ENCODE data around the gene DRC1. TPM values are rescaled to one million over a fixed set of nuclear protein-coding genes. Genes with fewer than 3 reads are reported as not detected.

The DRC1 gene
- polyA plus RNA-seq, 1 of the 3 experiments (the other 2 are of a cell fraction) = 0.18 TPM

DNA sequence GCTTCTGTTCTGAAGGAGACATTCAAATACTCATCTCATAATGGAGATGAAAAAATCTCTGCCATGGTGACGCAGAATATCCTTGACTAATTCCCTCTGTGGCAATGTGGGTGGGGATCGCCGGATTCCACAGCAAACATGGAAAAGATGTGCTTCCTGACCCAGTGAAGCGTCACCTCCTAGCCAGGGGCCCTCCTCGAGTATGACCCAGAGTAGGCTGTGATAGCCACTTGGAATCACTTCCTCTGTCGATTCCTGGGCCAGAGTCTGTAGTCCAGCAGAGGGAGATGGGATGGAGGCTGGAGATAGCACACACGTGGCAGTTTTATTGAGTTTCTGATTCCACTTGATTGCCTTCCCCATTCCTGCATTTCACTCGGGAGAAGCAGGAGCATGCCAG, 36.8 kb downstream of the DRC1 start:
- TF ChIP-seq, protein P1, sequence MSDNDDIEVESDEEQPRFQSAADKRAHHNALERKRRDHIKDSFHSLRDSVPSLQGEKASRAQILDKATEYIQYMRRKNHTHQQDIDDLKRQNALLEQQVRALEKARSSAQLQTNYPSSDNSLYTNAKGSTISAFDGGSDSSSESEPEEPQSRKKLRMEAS (IDR thresholded peaks at IDR 0.05; ENCODE audit: low read depth) = no peak
- TF ChIP-seq GATA2 (CRISPR knock-in tag; IDR thresholded peaks at IDR 0.05) = no peak
- TF ChIP-seq RXRA (IDR thresholded peaks at IDR 0.05; ENCODE audit: borderline replicate concordance, low read depth) = no peak
- TF ChIP-seq, protein P2, sequence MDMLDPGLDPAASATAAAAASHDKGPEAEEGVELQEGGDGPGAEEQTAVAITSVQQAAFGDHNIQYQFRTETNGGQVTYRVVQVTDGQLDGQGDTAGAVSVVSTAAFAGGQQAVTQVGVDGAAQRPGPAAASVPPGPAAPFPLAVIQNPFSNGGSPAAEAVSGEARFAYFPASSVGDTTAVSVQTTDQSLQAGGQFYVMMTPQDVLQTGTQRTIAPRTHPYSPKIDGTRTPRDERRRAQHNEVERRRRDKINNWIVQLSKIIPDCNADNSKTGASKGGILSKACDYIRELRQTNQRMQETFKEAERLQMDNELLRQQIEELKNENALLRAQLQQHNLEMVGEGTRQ (IDR thresholded peaks at IDR 0.05; ENCODE audit: borderline replicate concordance, low read depth, low read length) = no peak
- TF ChIP-seq RFX5 (IDR thresholded peaks at IDR 0.05; ENCODE audit: low read length) = no peak
- TF ChIP-seq JUND (IDR thresholded peaks at IDR 0.05) = no peak
- no peak for TF ChIP-seq TCF12 (IDR thresholded peaks at IDR 0.05)
- no peak for TF ChIP-seq EZH2phosphoT487 (IDR thresholded peaks at IDR 0.05; ENCODE audit: borderline replicate concordance, low read depth)
- no peak for TF ChIP-seq NRF1 (IDR thresholded peaks at IDR 0.05; ENCODE audit: low read depth, low read length)
- TF ChIP-seq TEAD4 (IDR thresholded peaks at IDR 0.05; ENCODE audit: borderline replicate concordance, insufficient read depth) = no peak
- no peak for TF ChIP-seq SMC3 (IDR thresholded peaks at IDR 0.05; ENCODE audit: low read depth, low read length)
- TF ChIP-seq RAD21 (IDR thresholded peaks at IDR 0.05; ENCODE audit: low read length) = no peak
- TF ChIP-seq, protein P3, sequence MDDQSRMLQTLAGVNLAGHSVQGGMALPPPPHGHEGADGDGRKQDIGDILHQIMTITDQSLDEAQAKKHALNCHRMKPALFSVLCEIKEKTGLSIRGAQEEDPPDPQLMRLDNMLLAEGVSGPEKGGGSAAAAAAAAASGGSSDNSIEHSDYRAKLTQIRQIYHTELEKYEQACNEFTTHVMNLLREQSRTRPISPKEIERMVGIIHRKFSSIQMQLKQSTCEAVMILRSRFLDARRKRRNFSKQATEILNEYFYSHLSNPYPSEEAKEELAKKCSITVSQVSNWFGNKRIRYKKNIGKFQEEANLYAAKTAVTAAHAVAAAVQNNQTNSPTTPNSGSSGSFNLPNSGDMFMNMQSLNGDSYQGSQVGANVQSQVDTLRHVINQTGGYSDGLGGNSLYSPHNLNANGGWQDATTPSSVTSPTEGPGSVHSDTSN (IDR thresholded peaks at IDR 0.05) = no peak
- TF ChIP-seq, protein P4, sequence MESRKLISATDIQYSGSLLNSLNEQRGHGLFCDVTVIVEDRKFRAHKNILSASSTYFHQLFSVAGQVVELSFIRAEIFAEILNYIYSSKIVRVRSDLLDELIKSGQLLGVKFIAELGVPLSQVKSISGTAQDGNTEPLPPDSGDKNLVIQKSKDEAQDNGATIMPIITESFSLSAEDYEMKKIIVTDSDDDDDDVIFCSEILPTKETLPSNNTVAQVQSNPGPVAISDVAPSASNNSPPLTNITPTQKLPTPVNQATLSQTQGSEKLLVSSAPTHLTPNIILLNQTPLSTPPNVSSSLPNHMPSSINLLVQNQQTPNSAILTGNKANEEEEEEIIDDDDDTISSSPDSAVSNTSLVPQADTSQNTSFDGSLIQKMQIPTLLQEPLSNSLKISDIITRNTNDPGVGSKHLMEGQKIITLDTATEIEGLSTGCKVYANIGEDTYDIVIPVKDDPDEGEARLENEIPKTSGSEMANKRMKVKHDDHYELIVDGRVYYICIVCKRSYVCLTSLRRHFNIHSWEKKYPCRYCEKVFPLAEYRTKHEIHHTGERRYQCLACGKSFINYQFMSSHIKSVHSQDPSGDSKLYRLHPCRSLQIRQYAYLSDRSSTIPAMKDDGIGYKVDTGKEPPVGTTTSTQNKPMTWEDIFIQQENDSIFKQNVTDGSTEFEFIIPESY (IDR thresholded peaks at IDR 0.05; ENCODE audit: borderline replicate concordance, low read depth) = no peak
- TF ChIP-seq MEF2A (IDR thresholded peaks at IDR 0.05; ENCODE audit: borderline replicate concordance, low read depth) = no peak
- TF ChIP-seq SIN3A (IDR thresholded peaks at IDR 0.05; ENCODE audit: borderline replicate concordance, low read depth, low read length) = no peak
- TF ChIP-seq FOXJ3 (CRISPR knock-in tag; IDR thresholded peaks at IDR 0.05) = no peak
- 59% methylated on average over 8 of the region's 8 CpGs for WGBS (ENCODE audit: low lambda C conversion rate)
- no peaks in the 10 kb centered on the region for H3K9me2 ChIP-seq
- ChIA-PET POLR2A (no interaction called here), CTCF (no interaction called here)
- H3K9ac ChIP-seq = no peak overlapping the region
- peaks cover 0 to 3% of the 10 kb centered on the region in 2 experiments; a peak in 1 of 4 replicates for H3K4me1 ChIP-seq (ENCODE audit: control insufficient read depth in 1 of 2, insufficient read depth in 2 of 2, low read depth in 1 of 2, low read length in 1 of 2)
- H4K20me1 ChIP-seq (ENCODE audit: insufficient read depth) = no peaks in the 10 kb centered on the region
- no peak overlapping the region for H3K4me2 ChIP-seq
- DNase-seq = no peak
- H3K36me3 ChIP-seq (replicated peaks in 1 of 2; ENCODE audit: control insufficient read depth in 1 of 2, insufficient read depth in 2 of 2, low read length in 1 of 2) = no peaks in the 10 kb centered on the region
- H3K27me3 ChIP-seq (ENCODE audit: insufficient read depth) = no peaks in the 10 kb centered on the region
- no peaks in the 10 kb centered on the region for H3K9me3 ChIP-seq
- H3K79me2 ChIP-seq (ENCODE audit: insufficient read depth) = no peaks in the 10 kb centered on the region
- H3K4me3 ChIP-seq (ENCODE audit: low read depth in 2 of 2, low read length in 1 of 2) = no peak overlapping the region
- no peak overlapping the region for H3K27ac ChIP-seq (ENCODE audit: low read depth in 2 of 2, low read length in 1 of 2)
- H3F3A ChIP-seq (replicated peaks; ENCODE audit: insufficient read depth) = no peaks in the 10 kb centered on the region
- no peak overlapping the region for H2AFZ ChIP-seq (ENCODE audit: low read depth)

Measured in SK-N-SH (cell line).